ENCODE measurements around the gene CFAP52.
"Not testable (repeated sequence)": the region's sequence is repeated elsewhere in the genome, so short reads cannot be mapped to it uniquely, and the experiment has no call there.

CFAP52 gene

GRCh38 chr17:9557857-9558256 lies 18.6 kb upstream of the CFAP52 start:
- Mint-ChIP-seq H3K36me3 (peaks cover 10% of the 10 kb centered on the region), H3K27ac (no peak overlapping the region), H3K27me3 (no peaks in the 10 kb centered on the region), H3K4me3 (no peak overlapping the region), H3K4me1 (peaks cover 19% of the 10 kb centered on the region), H3K9me3 (no peaks in the 10 kb centered on the region)

- peaks cover 50% of the 10 kb centered on the region for H3K4me1 Mint-ChIP-seq
- peaks cover 25% of the 10 kb centered on the region for H3K36me3 Mint-ChIP-seq
- no peak overlapping the region for H3K4me3 Mint-ChIP-seq
- peak overlapping the region; percentile 56 for H3K27ac Mint-ChIP-seq
- no peaks in the 10 kb centered on the region for H3K9me3 Mint-ChIP-seq
- no peaks in the 10 kb centered on the region for H3K27me3 Mint-ChIP-seq
Measured at GRCh38 chr17:9564104-9564503, 12.3 kb upstream of the CFAP52 start.

GRCh38 chr17:9566067-9566466 lies 10.4 kb upstream of the CFAP52 start:
- peaks cover 45% of the 10 kb centered on the region for H3K4me1 Mint-ChIP-seq
- H3K27ac Mint-ChIP-seq, result peak overlapping the region; percentile 24
- H3K27me3 Mint-ChIP-seq, result no peaks in the 10 kb centered on the region
- peaks cover 25% of the 10 kb centered on the region for H3K36me3 Mint-ChIP-seq
- H3K9me3 Mint-ChIP-seq, result no peaks in the 10 kb centered on the region
- H3K4me3 Mint-ChIP-seq, result peak overlapping the region; percentile 47

GRCh38 chr17:9566739-9567138 lies 9.7 kb upstream of the CFAP52 start:
- H3K36me3 Mint-ChIP-seq, result peaks cover 25% of the 10 kb centered on the region
- H3K27me3 Mint-ChIP-seq, H3K27ac Mint-ChIP-seq, H3K4me3 Mint-ChIP-seq, H3K9me3 Mint-ChIP-seq: not testable (repeated sequence)
- peaks cover 45% of the 10 kb centered on the region for H3K4me1 Mint-ChIP-seq

- H3K36me3 Mint-ChIP-seq, result peaks cover 19% of the 10 kb centered on the region
- H3K9me3 Mint-ChIP-seq, result no peaks in the 10 kb centered on the region
- peaks cover 42% of the 10 kb centered on the region for H3K4me1 Mint-ChIP-seq
- H3K4me3 Mint-ChIP-seq, result no peak overlapping the region
- H3K27me3 Mint-ChIP-seq, result no peaks in the 10 kb centered on the region
- H3K27ac Mint-ChIP-seq, result peak overlapping the region; percentile 30
Measured at GRCh38 chr17:9568004-9568403, 8.4 kb upstream of the CFAP52 start.

- H3K36me3 Mint-ChIP-seq, result peaks cover 13% of the 10 kb centered on the region
- H3K4me1 Mint-ChIP-seq, result peaks cover 46% of the 10 kb centered on the region
- no peaks in the 10 kb centered on the region for H3K9me3 Mint-ChIP-seq
- H3K27me3 Mint-ChIP-seq, result no peaks in the 10 kb centered on the region
- no peak overlapping the region for H3K4me3 Mint-ChIP-seq
- H3K27ac Mint-ChIP-seq, result no peak overlapping the region
Measured at GRCh38 chr17:9568957-9569588, 7.4 kb upstream of the CFAP52 start.

- Mint-ChIP-seq H3K36me3 (peaks cover 8% of the 10 kb centered on the region), H3K4me1 (peaks cover 31% of the 10 kb centered on the region), H3K4me3 (no peak overlapping the region), H3K9me3 (no peaks in the 10 kb centered on the region), H3K27ac (no peak overlapping the region), H3K27me3 (no peaks in the 10 kb centered on the region)
Measured at GRCh38 chr17:9571201-9571600, 5.2 kb upstream of the CFAP52 start.

- H3K4me3 Mint-ChIP-seq, result peak within 1 kb of the TSS; percentile 97
- H3K27me3 Mint-ChIP-seq, result no peaks in the 10 kb centered on the region
- H3K4me1 Mint-ChIP-seq, result peaks cover 33% of the 10 kb centered on the region
- H3K27ac Mint-ChIP-seq, result peak within 1 kb of the TSS; percentile 96
- H3K36me3 Mint-ChIP-seq, result no peaks in the 10 kb centered on the region
- H3K9me3 Mint-ChIP-seq, result no peaks in the 10 kb centered on the region
Measured at GRCh38 chr17:9575381-9576101, 901 bp upstream of the CFAP52 start, which contains the start of gene STX8. Gene STX8 (minus strand): TSS chr17:9575820. CDS start chr17:9575808, 12 bp downstream.

- Mint-ChIP-seq H3K9me3 (no peaks in the 10 kb centered on the region), H3K36me3 (no peaks in the 10 kb centered on the region), H3K4me3 (peak overlapping the region; percentile 76), H3K4me1 (peaks cover 27% of the 10 kb centered on the region), H3K27ac (no peak overlapping the region), H3K27me3 (no peaks in the 10 kb centered on the region)
Measured at GRCh38 chr17:9577373-9577709, 899 bp downstream of the CFAP52 start.

GRCh38 chr17:9587969-9588656 lies 11.7 kb downstream of the CFAP52 start:
- Mint-ChIP-seq H3K4me3 (no peak overlapping the region), H3K27ac (no peak overlapping the region), H3K27me3 (no peaks in the 10 kb centered on the region), H3K9me3 (peaks cover 3% of the 10 kb centered on the region), H3K36me3 (peaks cover 1% of the 10 kb centered on the region), H3K4me1 (no peaks in the 10 kb centered on the region)

- Mint-ChIP-seq H3K27me3 (peaks cover 6% of the 10 kb centered on the region), H3K27ac (no peak overlapping the region), H3K36me3 (peaks cover 1% of the 10 kb centered on the region), H3K4me3 (no peak overlapping the region), H3K9me3 (no peaks in the 10 kb centered on the region), H3K4me1 (no peaks in the 10 kb centered on the region)
Measured at GRCh38 chr17:9594065-9594464, 17.6 kb downstream of the CFAP52 start.

- H3K36me3 Mint-ChIP-seq, H3K9me3 Mint-ChIP-seq, H3K4me1 Mint-ChIP-seq, H3K27me3 Mint-ChIP-seq, H3K4me3 Mint-ChIP-seq, H3K27ac Mint-ChIP-seq: not testable (repeated sequence)
Measured at GRCh38 chr17:9597638-9598037, 21.2 kb downstream of the CFAP52 start.

- Mint-ChIP-seq H3K4me1 (no peaks in the 10 kb centered on the region), H3K4me3 (no peak overlapping the region), H3K9me3 (no peaks in the 10 kb centered on the region), H3K27ac (no peak overlapping the region), H3K36me3 (no peaks in the 10 kb centered on the region), H3K27me3 (peaks cover 10% of the 10 kb centered on the region)
Measured at GRCh38 chr17:9598661-9599060, 22.2 kb downstream of the CFAP52 start.

- H3K4me1 Mint-ChIP-seq, H3K27me3 Mint-ChIP-seq, H3K27ac Mint-ChIP-seq, H3K9me3 Mint-ChIP-seq, H3K36me3 Mint-ChIP-seq, H3K4me3 Mint-ChIP-seq: not testable (repeated sequence)
Measured at GRCh38 chr17:9604583-9604982, 28.1 kb downstream of the CFAP52 start.

GRCh38 chr17:9606453-9606852 lies 30.0 kb downstream of the CFAP52 start:
- Mint-ChIP-seq H3K9me3 (no peaks in the 10 kb centered on the region), H3K27me3 (peaks cover 8% of the 10 kb centered on the region), H3K27ac (no peak overlapping the region), H3K4me1 (no peaks in the 10 kb centered on the region), H3K36me3 (no peaks in the 10 kb centered on the region), H3K4me3 (no peak overlapping the region)

- H3K27me3 Mint-ChIP-seq, H3K4me3 Mint-ChIP-seq, H3K36me3 Mint-ChIP-seq, H3K27ac Mint-ChIP-seq, H3K9me3 Mint-ChIP-seq, H3K4me1 Mint-ChIP-seq: not testable (repeated sequence)
Measured at GRCh38 chr17:9607058-9607457, 30.6 kb downstream of the CFAP52 start.

All from activated naive CD4-positive, alpha-beta T cell treated with anti-CD3 and anti-CD28 coated beads, Interleukin-2, amount 50 U/mL, for 24 hours (primary cell).